NCI-H526 (cell line): ENCODE measurements around the gene DENND1B.
"Not testable (repeated sequence)": the region's sequence is repeated elsewhere in the genome, so short reads cannot be mapped to it uniquely, and the experiment has no call there.

Experiments used
- DNase-seq, 2 experiments: peaks; one replicate each; lab custom pipeline; 2025; lab: John Stamatoyannopoulos, UW

Gene DENND1B

GRCh38 chr1:197786280-197786679 lies 11.0 kb upstream of the DENND1B start:
- no peak for DNase-seq

GRCh38 chr1:197783510-197783948 lies 8.2 kb upstream of the DENND1B start:
- no peak for DNase-seq

GRCh38 chr1:197782722-197783360 lies 7.6 kb upstream of the DENND1B start:
- no peak for DNase-seq

GRCh38 chr1:197781968-197782721 lies 6.9 kb upstream of the DENND1B start:
- DNase-seq, result no peak

GRCh38 chr1:197779921-197780320 lies 4.6 kb upstream of the DENND1B start:
- DNase-seq, result no peak

GRCh38 chr1:197778366-197778945 lies 3.2 kb upstream of the DENND1B start:
- DNase-seq, result no peak

GRCh38 chr1:197776351-197777105 lies 1.2 kb upstream of the DENND1B start:
- no peak for DNase-seq

- peak in 1 of 2 experiments; percentile 55 for DNase-seq
Measured at GRCh38 chr1:197774466-197775281, 606 bp downstream of the DENND1B start.

GRCh38 chr1:197773856-197774255 lies 1.4 kb downstream of the DENND1B start:
- no peak for DNase-seq

GRCh38 chr1:197771904-197772556 lies 3.2 kb downstream of the DENND1B start:
- DNase-seq, result no peak

- no peak for DNase-seq
Measured at GRCh38 chr1:197771386-197771785, 3.9 kb downstream of the DENND1B start.

- DNase-seq, result no peak
Measured at GRCh38 chr1:197770243-197770642, 5.0 kb downstream of the DENND1B start.

- no peak for DNase-seq
Measured at GRCh38 chr1:197769287-197769686, 6.0 kb downstream of the DENND1B start.

- DNase-seq, result no peak
Measured at GRCh38 chr1:197768014-197768805, 7.1 kb downstream of the DENND1B start.

GRCh38 chr1:197763769-197764168 lies 11.5 kb downstream of the DENND1B start:
- no peak for DNase-seq

- no peak for DNase-seq
Measured at GRCh38 chr1:197763307-197763706, 12.0 kb downstream of the DENND1B start.

GRCh38 chr1:197761654-197762053 lies 13.6 kb downstream of the DENND1B start:
- DNase-seq, result no peak

GRCh38 chr1:197755553-197755952 lies 19.7 kb downstream of the DENND1B start:
- not testable (repeated sequence) for DNase-seq

- not testable (repeated sequence) for DNase-seq
Measured at GRCh38 chr1:197752652-197753164, 22.6 kb downstream of the DENND1B start.

- no peak for DNase-seq
Measured at GRCh38 chr1:197750366-197750765, 24.9 kb downstream of the DENND1B start.
